Endothelial cell (in vitro differentiated cells): ENCODE data around the gene CREBRF. TPM values are rescaled to one million over a fixed set of nuclear protein-coding genes. Genes with fewer than 3 reads are reported as not detected.

Source experiments
- DNase-seq: peaks from one replicate; pipeline ENCODE4 v3.0.0; 2021; ENCODE audit warnings: low spot score
- H3K27ac Mint-ChIP-seq: one replicate; pipeline ENCODE4 v1.8.0; 2021; ENCODE audit warnings: mixed read lengths, inconsistent platforms; ENCODE audit not compliant: unreplicated experiment
- H3K27me3 Mint-ChIP-seq: one replicate; pipeline ENCODE4 v1.8.0; 2021; ENCODE audit warnings: mild to moderate bottlenecking, moderate library complexity, mixed read lengths, inconsistent platforms; ENCODE audit not compliant: unreplicated experiment
- H3K36me3 Mint-ChIP-seq: one replicate; pipeline ENCODE4 v1.8.0; 2021; ENCODE audit warnings: mild to moderate bottlenecking, low read depth, mixed read lengths, inconsistent platforms; ENCODE audit not compliant: unreplicated experiment
- H3K4me1 Mint-ChIP-seq: one replicate; pipeline ENCODE4 v1.8.0; 2021; ENCODE audit warnings: mild to moderate bottlenecking, mixed read lengths, inconsistent platforms; ENCODE audit not compliant: unreplicated experiment
- H3K4me3 Mint-ChIP-seq: one replicate; pipeline ENCODE4 v1.8.0; 2021; ENCODE audit warnings: mild to moderate bottlenecking, mixed read lengths, inconsistent platforms; ENCODE audit not compliant: unreplicated experiment
- H3K9me3 Mint-ChIP-seq: one replicate; pipeline ENCODE4 v1.8.0; 2021; ENCODE audit warnings: mixed read lengths, inconsistent platforms; ENCODE audit not compliant: unreplicated experiment
- CTCF ChIP-seq: fragments of 200-600 bp; sonication (generic); IDR thresholded peaks from one replicate; pipeline ENCODE4 v1.5.0; 2021; ENCODE audit warnings: antibody characterized with exemption; ENCODE audit not compliant: unreplicated experiment
- total RNA-seq: library from RNA; stranded (reverse); fragmentation: NEBNext Ultra II Directional; extraction: Animal tissue kit (Norgen Biotek cat#: 25700); gene quantifications from one replicate; pipeline ENCODE4 v1.2.1, GENCODE V29; 2021; ENCODE audit not compliant: unreplicated experiment

Gene CREBRF
- total RNA-seq, 1 donor from 2014 or later, result 19.9 TPM

- Mint-ChIP-seq H3K4me1 (peaks cover 3% of the 10 kb centered on the region), H3K9me3 (no peaks in the 10 kb centered on the region), H3K4me3 (no peak overlapping the region), H3K36me3 (peaks cover 18% of the 10 kb centered on the region), H3K27ac (no peak overlapping the region), H3K27me3 (peaks cover 1% of the 10 kb centered on the region)
- TF ChIP-seq CTCF, result no peak
- DNase-seq, result no peak
Observed at GRCh38 chr5:173035904-173036707, 20.0 kb upstream of the CREBRF start.

- Mint-ChIP-seq H3K9me3 (no peaks in the 10 kb centered on the region), H3K36me3 (peaks cover 18% of the 10 kb centered on the region), H3K4me1 (peaks cover 3% of the 10 kb centered on the region), H3K27ac (no peak overlapping the region), H3K4me3 (no peak overlapping the region), H3K27me3 (peaks cover 5% of the 10 kb centered on the region)
- no peak for DNase-seq
- no peak for TF ChIP-seq CTCF
Observed at GRCh38 chr5:173039188-173039587, 17.0 kb upstream of the CREBRF start.

GRCh38 chr5:173039964-173040363 lies 16.2 kb upstream of the CREBRF start:
- Mint-ChIP-seq H3K27ac (no peak overlapping the region), H3K4me3 (no peak overlapping the region), H3K27me3 (peaks cover 5% of the 10 kb centered on the region), H3K36me3 (peaks cover 14% of the 10 kb centered on the region), H3K4me1 (peaks cover 3% of the 10 kb centered on the region), H3K9me3 (no peaks in the 10 kb centered on the region)
- TF ChIP-seq CTCF, result no peak
- DNase-seq, result no peak

GRCh38 chr5:173041881-173042762 lies 14.0 kb upstream of the CREBRF start:
- Mint-ChIP-seq H3K27me3 (peaks cover 5% of the 10 kb centered on the region), H3K4me3 (no peak overlapping the region), H3K4me1 (peaks cover 3% of the 10 kb centered on the region), H3K36me3 (peaks cover 7% of the 10 kb centered on the region), H3K27ac (no peak overlapping the region), H3K9me3 (no peaks in the 10 kb centered on the region)
- DNase-seq, result no peak
- TF ChIP-seq CTCF, result no peak

GRCh38 chr5:173042763-173043107 lies 13.4 kb upstream of the CREBRF start:
- DNase-seq, result no peak
- Mint-ChIP-seq H3K9me3 (no peaks in the 10 kb centered on the region), H3K27ac (no peak overlapping the region), H3K4me1 (peaks cover 3% of the 10 kb centered on the region), H3K4me3 (no peak overlapping the region), H3K27me3 (peaks cover 5% of the 10 kb centered on the region), H3K36me3 (peaks cover 7% of the 10 kb centered on the region)
- no peak for TF ChIP-seq CTCF
